GM19035 (cell line): ENCODE measurements around the gene GOLGA6L2.
"Not testable (repeated sequence)": the region's sequence is repeated elsewhere in the genome, so short reads cannot be mapped to it uniquely, and the experiment has no call there.

Experiments
- ATAC-seq: cut with Tn5 transposase; IDR thresholded peaks from one replicate; pipeline ENCODE4 v1.9.1; 2021; ENCODE audit not compliant: unreplicated experiment

The GOLGA6L2 gene

GRCh38 chr15:23424111-23424904 is 22.7 kb downstream of the GOLGA6L2 start:
- ATAC-seq, result no peak

GRCh38 chr15:23422946-23423708 is 23.9 kb downstream of the GOLGA6L2 start:
- ATAC-seq, result no peak

- ATAC-seq, result no peak
Observed at GRCh38 chr15:23422099-23422945, 24.7 kb downstream of the GOLGA6L2 start.

GRCh38 chr15:23420806-23421575 is 26.1 kb downstream of the GOLGA6L2 start:
- no peak for ATAC-seq

GRCh38 chr15:23416349-23417276 is 30.4 kb downstream of the GOLGA6L2 start:
- ATAC-seq, result peak; percentile 73

- not testable (repeated sequence) for ATAC-seq
Observed at GRCh38 chr15:23415866-23416265, 31.2 kb downstream of the GOLGA6L2 start.

- ATAC-seq, result no peak
Observed at GRCh38 chr15:23415321-23415865, 31.6 kb downstream of the GOLGA6L2 start.

- ATAC-seq, result not testable (repeated sequence)
Observed at GRCh38 chr15:23412881-23413600, 34.0 kb downstream of the GOLGA6L2 start.

- no peak for ATAC-seq
Observed at GRCh38 chr15:23411841-23412240, 35.2 kb downstream of the GOLGA6L2 start.

- no peak for ATAC-seq
Observed at GRCh38 chr15:23403550-23403949, 43.5 kb downstream of the GOLGA6L2 start.

- ATAC-seq, result no peak
Observed at GRCh38 chr15:23402544-23402943, 44.5 kb downstream of the GOLGA6L2 start.

GRCh38 chr15:23402140-23402539 is 44.9 kb downstream of the GOLGA6L2 start:
- no peak for ATAC-seq

GRCh38 chr15:23401627-23402026 is 45.4 kb downstream of the GOLGA6L2 start:
- no peak for ATAC-seq

GRCh38 chr15:23399207-23399606 is 47.8 kb downstream of the GOLGA6L2 start:
- ATAC-seq, result not testable (repeated sequence)

- not testable (repeated sequence) for ATAC-seq
Observed at GRCh38 chr15:23398357-23398756, 48.7 kb downstream of the GOLGA6L2 start.

GRCh38 chr15:23397779-23398178 is 49.3 kb downstream of the GOLGA6L2 start:
- no peak for ATAC-seq

GRCh38 chr15:23395832-23396231 is 51.2 kb downstream of the GOLGA6L2 start:
- ATAC-seq, result no peak

GRCh38 chr15:23395030-23395692 is 51.9 kb downstream of the GOLGA6L2 start:
- no peak for ATAC-seq
